GM19397 (cell line): Measurements from ENCODE around the gene RUNX1.

Experiments used
- ATAC-seq: cut with Tn5 transposase; IDR thresholded peaks from one replicate; pipeline ENCODE4 v1.9.1; 2021; ENCODE audit warnings: mild to moderate bottlenecking, moderate library complexity; ENCODE audit not compliant: unreplicated experiment

Gene RUNX1

DNA sequence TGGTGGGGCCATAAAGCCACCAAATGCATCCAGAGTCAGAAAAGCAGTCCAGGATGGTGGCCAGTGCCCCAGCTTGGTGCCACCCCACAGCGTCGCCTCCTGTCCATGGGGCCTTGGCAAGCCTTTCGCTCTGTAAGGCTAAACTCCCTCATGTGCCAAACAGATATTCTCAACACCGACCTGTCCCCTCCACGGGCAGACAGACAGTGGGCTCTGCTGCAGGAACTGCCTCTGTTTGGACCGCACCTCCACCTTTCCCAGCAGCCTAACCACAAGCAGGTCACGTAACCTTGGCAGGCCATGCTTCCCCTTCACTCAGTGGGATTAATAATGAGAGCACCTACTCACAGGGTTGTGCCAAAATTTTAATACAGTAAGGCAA is 11.7 kb downstream of the RUNX1 start:
- ATAC-seq: no peak

DNA sequence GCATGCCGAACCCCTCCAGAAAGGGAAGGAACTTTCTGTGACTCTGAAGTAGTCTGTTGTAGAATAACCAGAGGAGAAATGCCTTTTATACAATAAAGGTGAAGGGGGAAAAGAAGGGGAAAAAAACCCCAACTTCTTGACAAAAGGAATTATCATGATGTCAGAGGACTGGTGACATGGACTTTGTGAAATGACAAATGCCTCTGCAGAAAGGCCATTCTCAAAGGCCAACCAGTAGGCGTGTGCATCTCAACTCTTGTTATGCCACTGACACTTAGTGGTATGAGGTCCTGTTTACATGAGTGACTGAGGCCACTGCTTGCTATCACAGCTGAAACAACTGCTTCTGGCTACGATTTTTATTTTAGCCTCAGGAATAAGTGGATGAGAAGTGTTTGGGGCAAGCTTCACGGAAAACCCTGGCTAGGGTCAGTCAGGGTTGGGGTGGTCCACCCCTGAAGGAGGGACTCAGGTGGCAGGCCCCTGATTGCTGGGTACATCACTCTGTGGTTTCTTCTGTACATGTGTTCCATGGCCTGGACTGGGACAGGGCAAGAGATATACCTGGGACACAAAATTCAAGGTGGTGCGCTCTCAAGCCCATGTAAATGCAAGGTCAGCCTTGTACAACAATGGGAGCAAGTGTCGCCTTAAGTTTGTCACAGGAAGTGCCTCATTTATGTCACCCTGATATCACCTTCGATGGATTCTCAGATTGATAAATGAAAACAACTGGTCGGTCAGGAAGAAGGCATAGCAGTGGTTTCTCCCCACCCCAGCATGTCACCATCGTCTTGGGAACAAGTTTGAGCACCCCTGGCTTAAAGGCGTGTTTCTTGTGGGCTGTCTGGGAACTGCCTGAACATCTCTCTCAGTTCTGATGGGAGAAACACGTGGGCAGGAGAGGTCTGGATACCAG is 12.4 kb downstream of the RUNX1 start:
- ATAC-seq: no peak

DNA sequence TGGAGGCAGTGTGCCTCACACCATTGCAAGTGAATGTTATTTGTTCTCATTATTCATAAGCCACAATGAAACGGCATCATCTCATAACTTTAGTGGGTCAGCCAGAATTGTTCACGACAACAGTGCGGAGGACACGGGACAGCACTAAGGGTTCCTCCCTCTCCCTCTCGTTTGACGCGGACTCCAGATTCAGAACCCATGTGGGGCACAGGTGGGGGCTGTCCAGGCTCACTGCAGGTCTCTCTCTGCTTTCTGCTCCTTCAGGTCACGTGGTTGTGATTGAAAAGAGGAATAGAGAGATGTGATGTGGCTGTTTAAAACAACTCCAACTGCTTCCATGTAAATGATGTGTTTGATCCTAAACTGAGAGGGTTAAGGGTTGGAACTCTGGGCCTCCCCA is 13.5 kb downstream of the RUNX1 start:
- ATAC-seq: no peak

DNA sequence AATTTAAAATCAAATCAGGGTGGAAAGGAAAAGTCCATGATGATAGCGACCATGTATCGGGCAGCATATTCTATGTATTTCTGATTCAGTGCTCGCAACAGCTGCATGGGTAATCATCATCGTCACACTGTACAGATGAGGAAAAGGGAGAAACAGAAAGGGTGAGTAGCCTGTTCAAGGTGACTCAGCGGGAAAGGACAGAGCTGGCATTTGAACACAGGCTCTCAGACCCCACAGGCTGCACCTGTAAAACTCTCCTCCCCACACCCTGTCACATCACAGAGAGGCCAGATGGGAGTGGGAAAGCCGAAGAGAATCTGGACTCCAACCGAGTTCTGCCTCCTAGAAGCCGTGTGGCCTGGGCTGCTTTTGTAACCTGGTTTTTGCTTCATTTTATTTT is 14.0 kb downstream of the RUNX1 start:
- no peak for ATAC-seq

DNA sequence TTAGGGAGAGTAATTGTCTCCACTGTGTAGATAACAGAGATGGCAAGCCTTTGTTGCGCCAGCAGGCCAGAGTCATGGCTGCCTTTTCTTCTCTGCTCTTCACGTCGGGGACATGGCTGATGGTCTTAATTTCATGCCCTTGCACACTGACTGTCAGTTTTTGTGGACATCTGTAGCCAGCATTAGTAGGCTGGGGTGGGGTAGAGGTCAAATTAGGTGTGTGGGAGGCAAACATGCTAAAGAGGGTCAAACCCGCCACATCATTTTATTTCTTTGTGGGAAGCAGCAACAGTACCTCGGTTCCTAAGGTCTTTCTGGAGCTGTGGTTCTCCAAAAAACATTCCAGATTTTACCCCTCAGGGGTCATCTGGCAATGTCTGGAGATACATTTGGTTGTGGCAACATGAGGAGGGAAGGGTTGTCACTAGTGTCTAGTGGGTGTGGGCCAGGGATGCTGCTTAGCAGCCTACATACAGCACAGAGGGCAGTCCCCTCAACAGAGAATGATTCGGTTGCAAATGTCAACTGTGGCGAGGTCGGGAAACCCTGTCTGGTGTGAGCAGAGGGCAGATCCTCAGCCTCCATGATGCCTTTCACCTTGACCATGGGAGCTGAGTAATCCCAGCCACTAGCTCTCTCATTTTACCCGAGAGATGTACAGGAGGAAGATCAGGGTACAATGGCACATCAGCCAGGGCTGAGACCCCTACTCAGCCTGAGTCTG is 14.7 kb downstream of the RUNX1 start:
- ATAC-seq: no peak

DNA sequence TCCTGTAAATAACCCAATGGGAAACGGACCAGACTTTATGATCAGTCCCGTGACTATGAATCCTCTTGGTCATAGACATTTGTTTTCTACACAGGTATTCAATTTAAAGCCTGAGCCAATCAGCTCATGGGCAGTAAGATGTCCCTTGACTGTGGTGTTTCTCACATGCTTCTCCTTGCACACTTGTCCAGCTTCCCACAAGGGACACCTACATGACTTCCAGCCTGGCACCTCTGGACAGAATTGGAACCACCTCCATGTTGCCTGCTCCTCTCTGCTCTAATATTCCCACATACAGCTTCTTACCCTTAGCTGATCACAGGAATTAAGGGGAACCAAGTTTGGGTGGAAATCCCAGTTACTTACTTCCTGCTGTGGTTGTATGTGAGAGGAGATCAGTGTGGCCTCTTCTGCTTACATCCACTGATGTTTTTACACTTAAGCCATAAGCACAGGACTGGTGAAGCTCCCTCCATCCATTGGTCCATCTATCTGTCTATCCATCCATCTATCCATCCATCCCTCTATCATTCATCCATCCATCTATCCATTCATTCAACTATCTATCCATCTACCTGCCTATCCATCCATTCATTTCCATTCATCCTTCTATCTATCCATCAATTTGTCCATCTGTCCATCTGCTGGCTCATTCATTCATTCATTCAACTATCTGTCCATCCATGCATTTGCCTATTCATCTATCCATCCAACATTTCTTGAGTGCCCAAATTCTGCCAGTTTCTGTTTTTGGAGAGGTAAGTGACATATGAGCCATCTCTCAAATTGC is 16.4 kb downstream of the RUNX1 start:
- no peak for ATAC-seq

DNA sequence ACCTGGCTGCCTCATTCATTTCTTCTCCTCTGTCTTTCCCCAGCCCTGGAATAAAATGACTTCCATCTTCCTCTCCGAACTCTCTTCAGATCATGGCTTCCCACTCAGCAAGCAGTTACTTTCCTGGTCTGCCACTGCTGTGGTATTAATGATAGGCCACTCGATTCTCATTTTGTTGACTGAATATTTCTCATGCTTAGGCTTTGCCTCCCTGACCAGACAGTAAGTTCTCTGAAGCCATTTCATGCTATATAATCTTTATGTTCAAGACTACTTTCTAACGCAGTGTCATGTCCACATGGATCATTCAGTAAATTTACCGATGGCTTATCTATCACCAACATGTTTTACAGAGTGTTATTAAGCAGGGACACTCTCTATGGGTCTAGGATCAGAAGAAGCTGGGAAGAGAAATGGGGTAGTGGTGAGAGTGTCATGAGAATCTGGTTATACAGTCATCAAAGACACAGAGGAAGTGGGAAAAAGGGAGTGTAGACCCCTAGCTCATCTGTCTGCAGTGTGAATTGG is 20.6 kb downstream of the RUNX1 start:
- no peak for ATAC-seq

DNA sequence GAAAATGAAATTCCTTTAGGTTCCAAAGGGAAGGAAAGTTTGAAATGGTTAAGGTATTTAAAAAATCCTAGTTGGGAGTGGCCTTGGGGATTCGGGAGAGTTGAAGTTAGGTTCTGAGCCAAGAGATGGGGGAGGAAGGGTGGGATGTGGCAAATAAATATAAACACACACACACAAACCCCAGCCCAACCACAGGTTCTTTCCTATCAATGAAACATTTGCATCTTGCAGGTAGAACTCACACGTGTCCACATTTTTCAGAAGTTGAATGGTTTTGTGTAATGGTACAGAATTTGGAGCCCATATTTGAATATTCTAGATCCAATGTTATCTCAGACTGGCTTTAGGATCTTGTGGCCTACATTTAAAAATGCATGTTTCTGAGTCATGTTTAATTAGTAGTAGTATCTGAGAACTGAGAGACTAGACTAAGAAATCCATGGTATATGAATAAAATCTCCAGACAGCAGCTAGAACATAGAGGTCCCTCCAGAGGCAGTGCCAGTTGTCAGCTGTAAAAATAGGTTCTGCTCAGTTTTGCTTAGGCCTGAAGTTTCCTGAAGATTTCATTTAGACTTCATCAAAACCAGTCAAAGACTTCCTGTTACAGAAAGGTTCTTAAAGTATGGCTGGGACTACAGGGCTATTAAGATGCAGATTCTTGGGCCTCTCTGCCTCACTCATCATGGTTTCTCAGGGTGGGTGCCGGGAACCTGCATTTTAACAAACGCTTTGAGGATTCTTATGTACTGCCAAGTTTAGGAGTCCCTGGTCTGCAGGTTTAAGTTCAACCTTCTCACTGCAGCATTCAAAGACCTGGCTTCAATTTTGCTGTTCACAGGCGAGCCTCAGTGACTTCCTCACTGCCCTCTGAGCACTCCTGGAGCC is 21.3 kb downstream of the RUNX1 start:
- ATAC-seq: no peak

DNA sequence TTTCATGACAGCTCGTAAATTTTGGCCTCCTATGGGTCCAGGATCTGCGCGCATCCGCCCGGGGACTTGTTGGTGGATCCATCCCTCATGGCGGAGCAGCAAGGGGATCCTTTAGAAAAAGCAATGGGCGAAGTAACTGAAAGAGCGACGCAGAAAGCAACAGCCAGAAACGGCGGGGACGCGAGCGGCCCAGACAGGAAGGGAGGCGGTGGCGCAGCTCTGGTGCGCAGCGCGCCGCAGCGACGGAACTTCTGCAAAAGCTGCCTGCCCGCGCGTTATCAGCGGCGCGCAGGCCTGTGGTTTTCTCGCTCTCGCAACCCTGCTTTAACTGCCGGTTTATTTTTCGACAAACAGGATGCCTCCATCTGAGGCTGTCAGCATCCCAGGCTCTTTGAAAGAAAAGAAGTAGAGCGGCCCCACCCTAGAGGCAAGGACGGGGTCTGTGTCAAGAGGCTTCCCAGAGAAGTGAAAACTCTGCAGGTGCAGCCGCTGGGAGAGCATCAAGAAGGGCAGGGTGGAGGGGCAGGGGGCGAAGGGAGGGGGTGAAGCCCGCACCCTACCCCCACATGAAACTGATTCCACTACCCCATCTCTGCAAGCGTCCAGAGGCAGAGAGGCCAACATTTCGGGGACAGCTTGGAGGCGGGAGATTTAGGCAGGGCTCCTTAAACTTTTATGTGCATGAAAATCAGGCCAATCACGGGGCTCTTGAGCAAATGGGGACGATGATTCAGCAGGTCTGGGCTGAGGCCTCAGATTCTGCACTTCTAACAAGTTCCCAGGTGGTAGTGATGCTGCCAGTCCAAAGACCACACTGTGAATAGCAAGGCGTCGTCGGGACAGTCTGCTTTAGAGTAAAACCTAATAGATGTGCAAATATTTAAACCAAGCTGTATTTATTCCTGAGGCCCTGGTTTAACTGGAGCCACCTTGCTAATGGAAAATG is 22.2 kb downstream of the RUNX1 start:
- peak; percentile 87 for ATAC-seq

DNA sequence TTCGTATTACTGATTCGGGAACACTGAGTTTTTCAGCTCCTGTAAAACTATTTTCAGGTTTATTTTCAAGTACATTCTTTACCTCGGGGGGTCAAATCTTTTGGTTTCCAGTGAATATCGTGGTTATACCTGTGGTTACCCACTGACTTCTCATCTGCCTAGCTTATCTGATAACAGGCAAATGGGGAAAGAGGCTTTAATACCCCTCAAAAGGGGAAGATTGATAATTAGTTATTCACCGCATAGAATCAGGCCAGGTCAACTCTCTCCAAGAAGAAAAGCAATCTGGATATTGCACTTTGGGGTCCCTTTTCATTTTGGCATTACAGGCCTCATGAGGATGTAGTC is 23.0 kb downstream of the RUNX1 start:
- no peak for ATAC-seq

DNA sequence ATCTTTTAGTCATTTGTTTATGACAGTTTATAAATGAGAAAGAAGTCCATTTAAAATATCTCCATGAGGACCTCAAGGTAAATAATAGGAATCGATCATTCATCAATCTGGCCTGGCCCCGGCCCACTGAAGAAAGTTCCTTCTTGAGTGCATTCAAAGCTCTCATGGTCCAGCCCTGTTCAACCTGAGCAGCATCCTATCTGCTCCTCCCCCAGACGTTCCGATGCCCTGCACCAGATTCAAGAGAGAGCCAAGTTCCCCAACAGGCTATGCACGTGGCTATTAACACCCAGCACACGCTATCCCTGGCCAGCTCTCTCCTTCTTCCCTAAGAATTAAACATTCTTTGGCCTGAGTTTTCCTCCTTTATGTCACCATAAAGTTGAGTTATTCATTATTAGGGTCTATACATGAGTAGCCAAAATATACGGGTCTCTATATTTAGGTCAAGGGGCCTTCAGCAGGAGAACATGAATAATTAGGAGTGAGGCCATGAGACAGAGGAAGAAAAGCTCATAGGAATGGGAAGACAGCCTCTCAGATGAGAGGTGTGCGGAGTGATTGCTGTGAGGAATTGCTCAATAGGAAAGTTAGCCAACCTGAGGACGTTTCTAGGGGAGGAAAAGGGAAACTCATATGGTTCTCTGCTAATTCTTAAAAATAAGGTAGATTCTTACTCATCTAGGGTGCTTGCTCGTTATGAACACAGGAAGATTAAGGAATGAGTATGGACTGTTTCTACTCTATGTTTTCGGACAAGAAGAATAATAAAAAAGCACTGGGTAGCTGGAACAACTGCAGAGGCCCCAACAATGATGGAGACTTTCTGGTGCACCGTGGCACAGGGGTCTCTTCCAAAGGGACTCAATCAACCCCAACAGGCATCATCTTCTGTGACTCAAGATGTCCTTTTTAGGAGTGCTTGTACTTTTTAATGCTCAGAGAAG is 23.6 kb downstream of the RUNX1 start:
- ATAC-seq: no peak

DNA sequence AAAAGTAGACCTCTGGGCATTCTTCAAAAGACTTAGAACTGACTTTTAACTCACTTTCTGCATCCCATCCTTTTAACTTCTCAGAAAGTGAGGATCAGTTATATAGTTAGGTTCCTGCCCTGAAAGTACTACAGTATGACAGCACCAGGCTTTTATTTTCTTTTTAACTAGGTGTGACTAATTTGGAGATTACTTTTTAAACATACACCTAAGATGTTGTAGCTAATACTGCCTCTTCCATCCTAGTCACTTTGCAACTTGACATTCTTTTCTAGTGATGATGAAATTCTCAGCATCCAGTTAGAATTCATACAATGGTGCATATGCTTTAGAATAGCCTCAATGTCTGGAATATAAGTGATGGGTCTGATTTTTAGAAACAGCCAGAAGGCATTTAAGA is 24.6 kb downstream of the RUNX1 start:
- ATAC-seq: no peak

DNA sequence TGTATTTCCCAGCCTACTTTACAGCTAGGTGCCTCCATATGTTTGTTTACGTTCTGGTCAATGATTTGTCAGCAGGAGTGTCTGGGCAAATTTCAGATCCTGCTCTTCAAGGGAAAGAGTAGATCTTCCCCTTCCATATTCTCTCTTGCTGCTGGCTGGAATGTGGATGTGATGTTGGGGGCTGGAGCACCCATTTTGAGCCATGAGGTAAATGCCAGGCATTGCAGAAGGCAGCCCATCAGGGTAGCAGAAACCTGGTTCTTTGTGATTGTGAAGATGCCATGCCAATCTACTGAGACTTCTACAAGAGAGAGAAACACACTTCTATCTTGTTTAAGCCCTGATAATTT is 25.1 kb downstream of the RUNX1 start:
- no peak for ATAC-seq

DNA sequence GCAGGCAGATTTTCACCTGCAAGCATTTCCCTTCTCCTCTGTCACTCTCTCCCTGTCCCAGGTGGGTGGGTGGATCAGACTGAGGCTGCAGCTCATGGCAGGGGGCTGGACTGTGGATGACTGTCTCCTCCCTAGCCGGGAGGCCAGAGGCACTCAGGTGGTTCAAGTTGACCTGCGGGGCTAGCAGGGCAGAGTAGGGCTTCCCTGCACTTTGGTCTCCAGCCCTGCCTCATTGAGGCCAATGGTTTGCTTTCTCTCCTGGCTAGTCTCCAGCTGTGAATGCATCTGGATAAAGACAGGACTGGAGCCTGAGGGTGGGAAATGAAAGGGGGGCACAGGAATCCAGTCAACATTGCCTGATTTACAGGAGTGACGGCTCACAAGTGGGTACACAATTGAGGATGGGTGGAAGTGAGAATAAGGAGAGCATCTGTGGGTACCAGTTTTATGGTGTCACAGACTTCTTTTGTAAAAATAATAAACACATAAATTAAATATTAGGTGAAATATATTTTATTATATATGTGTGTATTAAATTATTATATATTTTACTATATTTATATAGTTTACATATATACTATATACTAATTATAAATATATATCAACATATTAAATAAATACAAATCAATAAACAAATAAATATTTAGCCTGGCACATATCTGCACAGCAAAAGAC is 25.6 kb downstream of the RUNX1 start:
- no peak for ATAC-seq

DNA sequence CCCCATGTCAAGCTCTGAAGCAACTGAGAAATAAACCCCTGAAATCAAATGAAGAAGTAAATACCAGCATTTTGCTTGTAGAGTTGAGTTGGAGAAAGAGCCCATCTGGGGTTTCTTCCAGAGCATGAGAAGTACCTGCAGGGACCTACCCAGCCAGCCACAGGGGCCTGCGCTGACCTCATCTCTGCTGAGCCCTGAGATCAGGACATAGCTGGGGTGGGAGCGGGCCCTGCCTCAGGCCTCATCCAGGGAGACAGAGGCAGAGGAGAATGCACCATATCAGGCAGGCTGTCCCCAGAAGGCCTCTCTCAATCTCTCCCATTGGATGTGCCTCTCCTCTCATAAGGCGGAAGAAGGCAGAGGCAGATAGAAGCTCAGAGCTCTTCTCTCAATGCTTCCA is 27.6 kb downstream of the RUNX1 start:
- no peak for ATAC-seq

DNA sequence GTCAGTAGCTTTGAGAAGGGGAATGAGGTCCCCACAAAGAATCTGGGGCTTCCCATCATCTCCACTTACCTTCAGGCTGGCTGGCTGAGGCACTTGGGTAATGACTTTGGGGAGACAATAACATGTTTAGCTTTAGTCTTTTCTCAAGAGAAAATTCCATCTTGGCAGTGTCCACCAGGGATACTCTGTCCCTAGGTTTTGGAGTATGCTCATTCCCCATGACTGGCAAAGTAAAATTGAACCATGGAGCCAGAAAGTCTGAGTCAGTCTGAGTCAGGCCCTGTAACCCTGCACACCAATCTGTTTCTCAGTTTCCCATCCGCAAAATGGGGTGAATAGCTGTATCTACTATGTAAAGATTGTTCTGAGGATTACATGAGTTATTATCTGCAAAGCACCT is 28.2 kb downstream of the RUNX1 start:
- ATAC-seq: no peak

DNA sequence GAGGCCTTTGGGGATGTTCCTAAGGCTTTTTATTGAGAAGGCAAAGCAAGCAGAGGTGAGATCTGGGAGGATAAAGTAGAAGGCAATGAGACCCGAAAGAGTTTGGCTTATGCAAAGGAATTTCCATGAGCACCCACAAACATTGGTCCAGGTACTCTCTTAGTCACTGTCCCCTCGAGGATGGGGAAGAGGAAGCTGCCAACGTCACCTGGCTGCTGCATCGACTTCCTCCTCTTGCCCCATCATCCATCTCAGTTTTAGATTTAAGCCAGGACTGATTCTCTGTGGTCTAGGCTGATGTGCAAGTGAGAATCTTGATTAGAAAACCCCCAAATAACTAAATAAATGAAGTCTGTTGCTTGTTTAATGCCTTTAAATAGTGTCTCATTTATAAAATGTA is 28.7 kb downstream of the RUNX1 start:
- ATAC-seq: no peak

DNA sequence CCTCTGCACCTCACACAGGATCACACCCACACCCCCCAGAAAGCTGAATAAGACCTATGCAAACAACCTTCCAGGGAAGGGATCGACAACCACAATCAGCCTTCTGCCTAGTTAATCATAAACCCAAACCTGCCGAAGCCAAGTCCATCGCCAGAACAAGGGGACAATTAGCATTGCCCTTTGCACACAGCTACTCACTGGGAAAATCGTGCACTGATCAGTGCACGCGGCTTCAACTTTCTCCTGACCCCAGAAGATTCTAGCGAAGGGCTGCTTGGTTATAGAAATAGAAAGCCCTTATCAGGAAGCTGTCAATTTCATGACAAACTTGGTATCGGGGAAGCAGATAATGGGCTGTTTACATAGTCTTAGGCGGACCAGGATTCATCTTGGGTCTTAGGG is 29.5 kb downstream of the RUNX1 start:
- no peak for ATAC-seq
